HG03159 (cell line): ENCODE measurements around the gene SAP30L.

ENCODE experiments used
- ATAC-seq: cut with Tn5 transposase; IDR thresholded peaks from one replicate; pipeline ENCODE4 v1.9.1; 2021; ENCODE audit warnings: mild to moderate bottlenecking, moderate library complexity; ENCODE audit not compliant: unreplicated experiment

The SAP30L gene

DNA sequence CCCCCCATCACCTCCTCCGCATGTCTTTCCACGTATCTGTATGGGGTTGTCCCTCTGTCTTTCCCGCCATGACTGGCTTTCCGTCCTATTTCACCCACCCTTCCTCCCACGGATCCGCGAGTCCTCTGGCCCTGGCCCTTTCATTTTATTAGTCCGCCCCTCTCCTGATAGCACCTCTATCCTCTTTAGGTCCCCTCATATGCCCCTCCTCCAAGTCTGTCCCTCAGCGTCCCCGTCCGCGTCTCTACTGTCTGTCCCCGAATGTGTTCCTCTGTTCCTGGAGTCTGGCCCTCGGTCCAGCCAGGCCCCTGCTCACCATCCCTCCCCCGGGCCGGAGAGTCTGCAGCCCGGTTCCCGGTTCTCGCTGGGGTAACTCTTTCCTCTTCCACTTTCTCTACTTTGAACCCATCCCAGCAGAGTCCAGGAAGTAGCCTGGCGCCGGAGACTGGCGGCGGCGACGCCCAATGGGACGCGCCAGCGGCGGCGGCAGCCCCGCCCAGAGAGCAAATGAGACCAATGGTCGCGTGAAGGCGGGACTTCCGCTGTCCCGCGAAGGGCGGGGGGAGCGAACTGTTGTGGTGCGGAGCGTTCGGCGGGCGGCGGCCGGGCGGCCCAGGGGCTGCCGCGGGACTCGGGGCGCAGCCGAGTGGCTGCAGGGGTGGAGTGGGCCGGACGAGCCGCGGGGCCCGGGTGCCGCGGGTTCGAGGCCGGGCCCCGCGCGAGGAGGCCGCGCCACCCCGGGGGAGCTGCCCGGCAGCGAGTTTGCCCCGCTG, at the start of gene SAP30L:
Gene SAP30L (plus strand): TSS at position 576 of the 773 bp plus-strand sequence. CDS start 608 bp downstream, outside the sequence.
- ATAC-seq = peak; percentile 95

- ATAC-seq = no peak
These were observed 49.7 kb upstream of the SAP30L start for GRCh38 chr5:154396128-154396527.

GRCh38 chr5:154397652-154398406, 48.0 kb upstream of the SAP30L start:
- ATAC-seq = no peak

DNA sequence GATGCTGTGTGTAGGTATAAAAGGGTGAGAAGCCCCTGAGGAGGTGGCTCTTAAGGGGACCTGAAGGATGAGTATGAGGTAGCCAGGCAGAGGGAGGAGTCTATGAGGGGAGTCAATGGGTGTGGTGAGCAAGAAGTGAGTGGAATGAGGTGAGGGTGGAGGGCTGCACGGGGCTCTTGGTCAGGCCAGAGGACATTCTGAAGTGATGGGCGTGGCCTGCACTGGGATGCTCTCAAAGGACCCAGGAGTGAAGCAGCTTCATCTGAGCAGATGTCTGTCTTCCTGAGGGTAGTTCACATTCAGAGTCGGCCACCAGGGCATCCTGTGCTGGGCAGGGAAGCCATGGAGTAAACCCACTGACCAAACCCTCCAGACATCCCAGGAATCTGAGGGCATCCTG, 45.1 kb upstream of the SAP30L start:
- no peak for ATAC-seq

DNA sequence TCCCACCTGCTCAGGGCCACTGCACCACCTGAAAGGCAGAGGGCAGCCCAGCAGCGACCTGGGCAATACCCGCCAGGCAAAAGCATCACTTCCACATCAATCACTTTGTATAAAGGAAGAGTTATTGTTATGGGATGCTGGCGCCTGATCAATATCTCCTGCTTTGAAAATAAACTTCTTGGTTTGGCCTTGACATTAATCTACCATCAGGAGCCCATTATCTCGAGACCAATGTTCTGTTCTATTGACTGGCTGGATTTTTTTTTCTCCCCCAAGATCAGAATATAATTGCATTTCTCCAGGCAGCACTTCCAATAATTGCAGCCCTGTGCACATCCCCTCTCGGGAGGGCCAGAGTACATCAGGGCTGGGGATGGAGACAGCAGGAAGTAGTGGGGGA, 44.4 kb upstream of the SAP30L start:
- ATAC-seq = no peak

DNA sequence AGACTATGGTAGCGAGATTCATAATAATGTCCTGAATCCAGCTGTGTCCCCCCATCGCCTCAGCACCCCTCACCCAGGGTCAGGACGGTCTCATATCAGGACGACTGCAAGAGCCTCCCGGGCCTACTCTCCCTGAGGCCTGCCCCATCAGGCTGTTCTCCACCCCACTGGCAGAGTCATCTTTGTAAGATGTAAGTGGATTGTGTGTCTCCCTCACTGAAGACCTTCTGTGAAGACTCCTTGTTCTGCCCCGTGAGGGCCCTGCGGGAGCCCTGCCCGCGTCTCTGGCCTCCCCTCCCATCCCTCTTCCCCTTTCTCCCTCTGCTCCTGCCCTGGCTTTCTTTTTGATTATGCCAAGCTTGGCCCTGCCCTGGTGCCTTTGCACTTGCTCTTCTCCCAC, 43.9 kb upstream of the SAP30L start:
- no peak for ATAC-seq

DNA sequence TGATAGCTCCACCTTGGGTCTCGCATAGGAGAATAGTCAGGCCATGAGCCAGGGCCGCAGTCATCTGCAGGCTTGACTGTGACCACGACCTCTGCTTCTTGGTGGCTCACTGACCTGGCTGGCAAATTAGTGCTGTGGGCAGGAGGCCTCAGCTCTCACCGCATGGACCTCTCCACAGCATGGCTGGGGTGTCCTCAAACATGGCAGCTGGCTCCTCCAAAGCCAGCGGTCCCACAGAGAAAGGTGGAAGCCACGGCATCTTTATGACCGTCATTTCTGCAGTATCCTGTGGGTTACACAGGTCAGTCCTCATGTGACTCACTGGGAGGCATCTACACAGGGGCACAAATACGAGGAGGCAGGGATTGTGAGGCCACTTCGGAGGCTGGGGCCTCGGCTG, 43.2 kb upstream of the SAP30L start:
- ATAC-seq = no peak

DNA sequence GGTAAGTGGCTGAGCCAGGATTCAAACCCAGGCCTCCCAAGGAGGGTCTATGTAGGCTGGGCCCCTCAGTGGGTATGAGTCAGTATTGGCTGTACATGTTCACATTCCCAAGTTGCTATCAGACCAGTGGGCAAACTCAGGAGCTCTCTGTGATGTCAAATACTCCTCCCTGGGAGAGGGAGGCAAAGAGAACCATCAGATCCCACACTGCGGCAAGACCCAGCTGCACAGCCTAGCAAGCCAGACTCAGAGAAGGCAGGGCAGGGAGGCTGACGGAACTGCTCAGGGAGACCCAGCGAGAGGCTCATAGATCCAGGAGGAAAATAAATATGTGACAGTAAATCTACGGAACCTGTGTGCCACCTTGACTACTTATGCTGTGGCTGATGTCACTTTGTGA, 42.6 kb upstream of the SAP30L start:
- no peak for ATAC-seq

DNA sequence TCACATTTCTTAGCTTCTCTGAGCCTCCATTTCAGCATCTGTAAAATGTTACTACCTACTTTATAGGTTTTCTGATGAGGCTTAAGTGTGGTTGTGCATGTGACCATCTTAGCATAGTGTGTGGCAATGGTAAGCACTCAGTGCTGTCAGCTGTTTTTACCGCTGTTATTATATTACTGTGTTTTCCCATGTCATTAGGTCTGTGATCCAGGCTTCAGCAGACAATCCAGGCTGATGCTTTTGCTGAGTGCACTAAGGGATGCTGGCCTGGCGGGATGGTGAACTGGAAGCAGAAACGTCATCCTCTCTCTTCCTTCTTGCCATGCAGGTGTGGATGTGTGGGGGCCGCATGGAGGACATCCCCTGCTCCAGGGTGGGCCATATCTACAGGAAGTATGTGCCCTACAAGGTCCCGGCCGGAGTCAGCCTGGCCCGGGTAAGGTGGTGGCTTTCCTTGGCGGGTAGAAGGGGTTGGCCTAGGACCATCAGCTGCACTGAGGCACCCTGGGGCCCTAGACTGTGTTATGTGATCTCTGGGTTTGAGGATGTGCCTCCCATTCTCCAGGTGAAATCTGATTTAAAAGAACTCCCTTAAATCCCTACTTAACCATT, 41.9 kb upstream of the SAP30L start:
- ATAC-seq = no peak

DNA sequence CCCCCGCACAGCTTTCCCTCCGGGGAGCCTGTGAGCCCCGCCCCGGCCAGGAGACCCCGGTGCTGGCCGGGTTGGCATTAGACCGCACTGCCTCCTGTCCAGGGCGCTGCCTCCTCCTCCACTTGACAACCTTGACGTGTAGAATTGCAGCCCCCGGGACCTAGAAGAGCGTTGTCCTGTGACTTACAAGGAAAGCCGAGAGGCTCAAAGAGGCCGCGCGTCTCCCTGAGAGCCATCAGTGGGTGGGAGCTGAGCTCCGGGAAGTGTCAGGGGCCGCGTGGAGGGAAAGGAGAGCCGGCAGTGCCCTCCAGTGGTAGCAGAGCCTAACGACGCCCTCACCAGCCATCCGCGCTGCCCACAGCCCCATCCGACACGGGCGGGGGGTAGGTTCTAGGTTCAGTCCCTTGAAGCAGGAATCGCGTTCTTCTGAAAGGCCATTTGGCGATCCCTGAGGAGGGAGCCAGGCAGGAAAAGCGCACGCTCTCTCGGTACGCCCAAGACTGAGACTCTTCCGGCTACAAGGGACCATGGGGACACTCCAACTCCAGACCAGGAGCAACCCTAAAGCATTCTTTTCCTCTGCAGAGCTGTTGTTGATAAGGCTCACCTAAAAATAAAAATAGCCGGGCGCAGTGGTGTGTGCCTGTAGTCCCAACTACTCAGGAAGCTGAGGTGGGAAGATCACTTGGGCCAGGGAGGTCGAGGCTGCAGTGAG, 40.6 kb upstream of the SAP30L start:
- peak; percentile 96 for ATAC-seq

- no peak for ATAC-seq
These were observed 39.6 kb upstream of the SAP30L start for GRCh38 chr5:154406231-154406630.

DNA sequence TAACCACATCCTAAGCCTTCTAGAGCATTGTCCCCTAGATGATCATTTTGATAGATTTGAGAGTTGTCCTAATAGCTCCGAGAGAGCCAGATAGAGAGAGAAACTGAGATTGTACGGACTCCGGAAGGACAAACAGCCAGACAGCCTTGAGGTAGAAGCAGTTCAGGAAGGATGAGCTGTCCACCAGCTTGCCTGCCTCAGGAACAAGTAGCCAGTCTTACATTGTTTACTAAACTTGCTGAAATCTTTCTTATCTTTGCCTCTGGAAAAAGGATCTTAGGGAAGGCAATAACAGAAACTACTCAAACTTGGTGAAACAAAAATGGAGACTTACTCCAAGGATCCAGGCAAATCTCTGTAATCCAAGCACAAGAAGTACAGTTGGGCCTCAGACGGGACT, 39.0 kb upstream of the SAP30L start:
- ATAC-seq = no peak

DNA sequence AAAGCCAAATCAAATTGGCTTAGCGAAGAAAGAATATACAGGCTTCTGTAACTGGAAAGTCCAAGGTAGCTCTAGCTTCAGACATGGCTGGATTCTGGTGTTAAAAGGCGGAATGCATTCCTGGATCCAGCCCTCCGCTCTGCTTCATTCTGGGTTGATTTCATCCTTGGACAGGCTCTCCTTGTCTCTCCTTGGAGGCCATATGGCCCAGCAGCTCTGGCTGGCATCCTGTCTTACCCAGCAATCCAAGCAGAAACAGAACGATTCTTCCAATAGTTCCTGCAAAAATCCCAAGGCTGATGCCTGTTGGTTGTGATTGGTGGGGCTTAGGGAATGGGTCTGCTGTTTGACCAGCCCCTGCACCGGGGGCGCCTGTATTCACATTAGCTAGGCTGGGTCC, 37.0 kb upstream of the SAP30L start:
- ATAC-seq = no peak

GRCh38 chr5:154409230-154409840, 36.5 kb upstream of the SAP30L start:
- no peak for ATAC-seq

- ATAC-seq = no peak
These were observed 35.8 kb upstream of the SAP30L start for GRCh38 chr5:154410008-154410407.

GRCh38 chr5:154410786-154411185, 35.0 kb upstream of the SAP30L start:
- no peak for ATAC-seq

DNA sequence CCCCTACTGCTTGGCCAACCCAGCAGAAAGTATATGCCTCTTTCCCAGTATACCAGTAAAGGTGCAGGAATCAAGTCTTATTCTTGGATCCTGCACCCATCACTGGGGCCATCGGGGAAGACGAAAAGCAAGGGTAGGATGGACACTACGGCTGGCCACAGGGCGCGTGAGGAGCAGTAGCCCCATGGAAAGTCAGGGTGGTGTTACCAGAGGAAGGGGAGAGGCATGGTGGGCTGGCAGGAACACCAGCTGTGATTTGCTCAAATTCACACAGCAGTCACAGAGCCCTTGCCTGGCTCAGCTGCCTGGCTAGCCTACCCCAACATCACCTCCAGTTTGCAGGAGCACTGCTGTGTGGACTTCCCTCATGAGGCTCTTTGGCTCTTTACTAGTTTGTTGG, 34.5 kb upstream of the SAP30L start:
- ATAC-seq = no peak

DNA sequence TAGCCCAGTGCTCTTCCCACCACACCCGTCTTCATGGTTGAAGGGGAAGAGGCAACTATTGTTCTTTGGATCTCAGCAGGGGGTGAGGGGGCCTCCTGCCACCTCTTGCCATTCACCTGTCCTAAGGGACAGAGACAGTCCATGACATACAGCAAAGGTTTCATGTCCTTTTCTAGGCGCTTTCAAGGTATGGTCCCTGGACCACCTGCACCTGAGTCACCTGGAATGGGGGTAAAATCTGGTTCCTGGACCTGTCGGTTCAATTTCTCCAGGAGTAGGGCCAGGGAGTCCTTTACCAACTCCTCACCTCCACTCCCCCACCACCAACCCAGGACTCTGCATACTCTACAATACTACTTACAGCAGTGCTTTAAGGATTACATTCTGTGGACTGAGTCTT, 33.5 kb upstream of the SAP30L start:
- ATAC-seq = no peak

- ATAC-seq = no peak
These were observed 32.9 kb upstream of the SAP30L start for GRCh38 chr5:154412925-154413324.

- no peak for ATAC-seq
These were observed 30.7 kb upstream of the SAP30L start for GRCh38 chr5:154415114-154415513.

- no peak for ATAC-seq
These were observed 27.4 kb upstream of the SAP30L start for GRCh38 chr5:154418344-154418820.
